ENCODE results near the gene SPECC1.
A peak's percentile ranks its signal among the peaks of the same experiment; 100 is the strongest.

SPECC1 gene

DNA sequence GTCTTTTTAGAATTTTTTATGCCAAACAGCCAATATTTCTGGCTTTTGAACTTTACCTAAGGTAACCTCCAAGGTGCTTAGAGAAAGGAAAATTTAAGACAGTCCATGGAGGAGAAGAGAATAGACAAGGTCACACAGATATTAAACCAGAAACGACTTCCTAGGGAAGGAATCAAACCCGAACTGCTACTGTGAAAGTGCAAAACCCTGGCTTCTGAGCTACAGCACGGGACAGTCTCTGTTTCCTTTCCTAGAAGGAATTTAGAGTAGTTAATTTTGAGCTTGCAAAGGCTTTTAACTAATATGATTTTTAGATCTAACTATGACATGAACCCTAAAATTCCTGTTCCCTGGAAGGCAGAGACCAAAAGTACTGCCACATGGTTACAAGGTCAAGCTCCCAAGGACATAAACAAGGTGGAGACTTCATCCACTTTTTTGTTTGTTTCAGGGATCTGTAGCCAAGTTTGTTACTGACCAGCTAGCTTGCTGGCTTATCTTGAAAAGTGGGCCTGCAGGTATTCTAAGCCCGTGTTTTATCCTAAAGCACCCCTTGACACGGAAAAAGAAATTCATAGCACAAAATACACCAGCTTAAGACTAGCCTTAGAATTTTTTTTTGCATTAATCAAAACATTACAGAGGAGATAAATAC lies 188.2 kb downstream of the SPECC1 start:
- DNase-seq (ENCODE audit: low read depth), result no peak
- H3K4me3 ChIP-seq (ENCODE audit: low read length), result no peak overlapping the region
- TF ChIP-seq, protein P1, sequence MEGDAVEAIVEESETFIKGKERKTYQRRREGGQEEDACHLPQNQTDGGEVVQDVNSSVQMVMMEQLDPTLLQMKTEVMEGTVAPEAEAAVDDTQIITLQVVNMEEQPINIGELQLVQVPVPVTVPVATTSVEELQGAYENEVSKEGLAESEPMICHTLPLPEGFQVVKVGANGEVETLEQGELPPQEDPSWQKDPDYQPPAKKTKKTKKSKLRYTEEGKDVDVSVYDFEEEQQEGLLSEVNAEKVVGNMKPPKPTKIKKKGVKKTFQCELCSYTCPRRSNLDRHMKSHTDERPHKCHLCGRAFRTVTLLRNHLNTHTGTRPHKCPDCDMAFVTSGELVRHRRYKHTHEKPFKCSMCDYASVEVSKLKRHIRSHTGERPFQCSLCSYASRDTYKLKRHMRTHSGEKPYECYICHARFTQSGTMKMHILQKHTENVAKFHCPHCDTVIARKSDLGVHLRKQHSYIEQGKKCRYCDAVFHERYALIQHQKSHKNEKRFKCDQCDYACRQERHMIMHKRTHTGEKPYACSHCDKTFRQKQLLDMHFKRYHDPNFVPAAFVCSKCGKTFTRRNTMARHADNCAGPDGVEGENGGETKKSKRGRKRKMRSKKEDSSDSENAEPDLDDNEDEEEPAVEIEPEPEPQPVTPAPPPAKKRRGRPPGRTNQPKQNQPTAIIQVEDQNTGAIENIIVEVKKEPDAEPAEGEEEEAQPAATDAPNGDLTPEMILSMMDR (conservative IDR thresholded peaks at IDR 0.05; ENCODE audit: low read length), result no peak

DNA sequence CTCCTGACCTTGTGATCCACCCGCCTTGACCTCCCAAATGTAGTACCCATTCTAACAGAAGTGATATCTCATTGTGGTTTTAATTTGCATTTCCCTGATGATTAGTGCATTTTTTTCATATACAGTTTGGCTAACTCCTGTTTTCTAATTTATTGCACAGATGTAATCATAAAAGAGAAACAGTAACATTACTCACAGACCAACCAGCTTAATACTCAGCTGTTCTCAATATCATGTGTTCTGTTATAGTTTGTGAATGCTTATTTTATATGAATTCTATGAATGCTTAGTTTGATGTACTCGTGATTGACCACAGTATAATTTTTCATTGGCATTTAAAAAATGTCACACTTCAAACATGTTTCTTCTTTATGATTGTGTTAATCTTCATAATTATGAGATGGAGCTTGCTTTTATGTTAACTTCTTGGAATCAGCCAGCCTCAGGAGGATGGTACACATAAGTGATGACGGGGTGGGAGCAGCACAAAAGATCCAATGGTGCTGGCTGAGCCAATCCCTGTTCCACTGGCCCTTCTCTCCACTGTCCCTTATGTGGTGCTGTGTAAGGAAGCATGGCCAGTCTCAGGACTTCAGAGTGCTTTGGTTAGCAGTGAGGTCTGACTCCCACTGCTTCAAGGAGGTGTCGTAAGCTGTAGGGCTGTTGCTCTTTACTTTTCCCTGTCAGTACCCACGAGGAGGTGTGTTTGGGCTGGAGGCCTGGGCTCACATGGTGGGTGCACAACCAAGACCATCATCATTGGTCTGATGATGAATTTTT lies 191.0 kb downstream of the SPECC1 start:
- peak; percentile 41 for DNase-seq (ENCODE audit: low read depth)
- H3K4me3 ChIP-seq (ENCODE audit: low read length), result no peak overlapping the region
- TF ChIP-seq, protein P1 (conservative IDR thresholded peaks at IDR 0.05; ENCODE audit: low read length), result no peak

DNA sequence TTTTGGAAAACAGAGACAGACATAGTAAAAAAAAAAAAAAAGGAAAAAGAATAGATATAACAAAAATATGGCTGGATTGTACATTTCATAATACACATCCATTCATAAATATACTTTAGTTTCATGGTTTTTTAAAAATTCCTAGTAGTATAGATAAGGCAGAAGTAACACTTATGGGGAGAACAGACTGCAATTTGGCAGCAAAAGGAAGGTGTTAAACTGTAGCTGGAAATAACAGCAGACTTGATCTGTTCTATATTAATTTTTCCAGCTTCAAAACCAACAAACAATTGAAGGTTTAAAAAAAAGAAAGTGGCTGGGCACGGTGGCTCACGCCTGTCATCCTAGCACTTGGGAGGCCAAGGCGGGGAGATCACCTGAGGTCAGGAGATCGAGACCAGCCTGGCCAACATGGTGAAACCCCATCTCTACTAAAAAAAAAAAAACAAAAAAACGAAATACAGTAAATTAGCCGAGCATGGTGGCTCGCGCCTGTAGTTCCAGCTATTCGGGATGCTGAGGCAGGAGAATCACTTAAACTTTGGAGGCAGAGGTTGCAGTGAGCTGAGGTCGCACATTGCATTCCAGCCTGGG lies 191.8 kb downstream of the SPECC1 start:
- no peak overlapping the region for H3K4me3 ChIP-seq (ENCODE audit: low read length)
- DNase-seq (ENCODE audit: low read depth), result no peak
- TF ChIP-seq, protein P1 (conservative IDR thresholded peaks at IDR 0.05; ENCODE audit: low read length), result no peak

DNA sequence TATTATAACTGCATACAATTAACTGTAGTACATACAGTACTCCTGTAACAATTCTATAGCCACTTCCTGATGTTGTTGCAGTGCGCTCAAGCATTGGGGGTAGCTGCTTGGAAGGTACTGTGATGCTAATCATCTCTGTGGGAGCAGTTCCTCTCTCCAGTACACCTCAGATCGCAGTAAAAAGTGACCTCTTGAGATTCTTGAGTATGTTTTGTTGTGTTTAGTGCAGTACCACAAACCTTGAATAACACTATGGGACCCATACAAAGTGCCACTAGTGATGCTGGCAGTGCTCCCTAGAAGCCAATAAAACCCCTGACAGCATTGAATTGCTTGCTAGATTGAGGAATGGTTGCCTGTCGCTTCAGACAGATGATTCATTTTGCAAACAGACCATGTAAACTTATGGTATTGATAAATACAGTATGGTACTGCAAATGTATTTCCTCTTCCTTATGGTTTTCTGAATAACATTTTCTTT lies 193.0 kb downstream of the SPECC1 start:
- DNase-seq (ENCODE audit: low read depth), result no peak
- TF ChIP-seq, protein P1 (conservative IDR thresholded peaks at IDR 0.05; ENCODE audit: low read length), result no peak
- H3K4me3 ChIP-seq (ENCODE audit: low read length), result no peak overlapping the region

DNA sequence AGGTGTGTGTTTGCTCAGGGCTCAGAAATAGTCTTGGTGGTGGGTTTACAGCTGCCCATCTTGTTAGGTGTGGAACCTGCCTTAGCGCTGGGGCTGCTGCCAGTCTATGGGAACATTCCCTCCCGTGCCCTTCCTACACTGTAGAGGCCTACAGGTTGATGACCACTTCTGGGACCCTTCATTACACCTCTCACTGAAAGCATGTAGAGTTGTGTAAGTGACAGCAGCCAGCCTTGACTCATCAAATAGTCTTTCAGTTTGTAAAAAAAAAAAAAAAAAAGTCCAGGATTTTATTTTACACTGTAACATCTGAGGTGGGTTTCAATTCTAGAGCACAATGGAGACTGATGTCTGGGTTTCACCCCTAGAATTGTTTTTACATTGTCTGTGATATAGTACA lies 193.9 kb downstream of the SPECC1 start:
- DNase-seq (ENCODE audit: low read depth), result no peak
- H3K4me3 ChIP-seq (ENCODE audit: low read length), result no peak overlapping the region
- TF ChIP-seq, protein P1 (conservative IDR thresholded peaks at IDR 0.05; ENCODE audit: low read length), result no peak

DNA sequence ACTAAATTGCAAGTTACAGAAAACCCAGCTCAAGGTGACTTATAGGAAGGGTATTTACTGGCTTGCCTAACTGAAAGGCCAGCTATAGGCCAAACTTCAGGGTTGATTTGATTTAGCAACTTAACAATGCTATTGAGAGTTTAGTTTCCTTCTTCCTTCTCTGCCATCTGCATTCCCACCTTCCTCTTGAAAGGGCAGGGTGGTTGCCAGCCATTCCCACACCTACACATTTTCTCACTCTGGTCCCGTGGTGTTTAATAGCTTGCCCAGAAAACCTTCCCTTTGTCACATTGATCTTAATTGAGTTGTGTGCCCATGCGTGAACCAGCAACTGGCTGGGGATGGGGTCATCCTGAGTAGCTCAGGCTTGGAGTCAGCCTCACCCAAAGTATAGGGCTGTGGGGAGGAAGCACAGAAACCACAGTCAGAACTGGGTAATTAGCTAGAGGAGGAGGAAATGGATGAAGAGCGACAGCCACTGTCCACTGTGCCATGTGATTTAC lies 194.7 kb downstream of the SPECC1 start:
- TF ChIP-seq, protein P1 (conservative IDR thresholded peaks at IDR 0.05; ENCODE audit: low read length), result no peak
- peak; percentile 51 for DNase-seq (ENCODE audit: low read depth)
- no peak overlapping the region for H3K4me3 ChIP-seq (ENCODE audit: low read length)

Measured in AG10803 (cell line).